Dermis blood vessel endothelial cell (primary cell): ENCODE measurements around the gene LBR. TPM values are rescaled to one million over a fixed set of nuclear protein-coding genes. Genes with fewer than 3 reads are reported as not detected.
"Not testable (repeated sequence)": the region's sequence is repeated elsewhere in the genome, so short reads cannot be mapped to it uniquely, and the experiment has no call there.

Source experiments
- DNase-seq: peaks from one replicate; pipeline ENCODE4 v3.0.0; 2010
- total RNA-seq: library from RNA; depleted of rRNA; stranded (reverse); fragments of >200 nt; gene quantifications from 2 replicates; pipeline ENCODE4 v1.2.3, GENCODE V29; 2014

Gene LBR
- total RNA-seq = 132 and 156 TPM in 2 replicates

GRCh38 chr1:225427235-225428067 lies at the start of gene LBR:
Gene LBR, minus strand, starts transcription at chr1:225428038. Its CDS starts 3,963 bp downstream, at chr1:225424075.
- DNase-seq = peak; percentile 52

DNA sequence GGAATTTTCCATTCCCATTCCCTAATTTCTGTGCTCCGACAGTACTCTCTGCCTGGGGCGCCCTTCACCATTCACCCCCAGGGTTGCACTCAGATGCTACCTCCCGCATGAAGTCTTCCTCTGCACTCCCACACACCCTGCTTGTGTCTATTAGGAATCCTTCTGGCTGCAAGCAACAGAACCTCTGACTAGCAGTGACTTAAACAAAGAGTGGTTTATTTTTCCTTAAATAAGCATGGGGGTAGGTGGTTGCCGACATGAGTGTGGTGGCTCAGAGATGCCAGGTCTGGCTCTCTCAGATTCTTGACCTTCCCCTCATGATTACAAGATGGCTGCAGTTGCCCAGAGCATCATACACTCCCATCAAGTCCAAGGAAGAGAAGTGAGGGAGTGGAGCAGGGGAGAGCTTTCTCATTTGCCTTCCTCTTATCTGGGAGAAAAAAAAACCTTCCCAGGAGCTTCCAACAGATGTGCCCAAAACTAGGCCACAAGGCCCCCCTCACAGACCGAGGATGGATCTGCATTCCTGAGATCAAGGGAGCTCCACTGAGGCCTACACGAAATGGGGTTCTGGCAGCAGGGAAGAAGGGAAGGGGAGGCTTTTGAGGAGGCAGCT lies 49.6 kb upstream of the LBR start:
- no peak for DNase-seq

DNA sequence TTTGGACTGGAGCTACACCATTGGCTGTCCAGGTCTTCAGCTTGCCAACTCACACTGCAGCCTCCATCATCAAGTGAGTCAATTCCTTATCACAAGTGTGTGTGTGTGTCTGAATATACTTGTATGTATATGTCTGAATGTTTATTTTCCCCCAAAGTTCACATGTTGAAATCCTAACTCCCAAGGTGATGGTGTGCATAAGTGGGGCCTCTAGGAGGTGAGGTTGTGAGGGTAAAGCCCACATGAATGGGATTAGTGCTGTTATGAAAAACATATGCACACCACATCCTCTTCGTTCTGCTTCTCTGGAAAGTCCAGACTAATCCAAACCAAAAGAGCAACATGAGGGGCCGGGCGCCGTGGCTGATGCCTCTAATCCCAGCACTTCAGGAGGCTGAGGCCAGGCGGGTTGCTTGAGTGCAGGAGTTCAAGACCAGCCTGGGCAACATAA lies 48.7 kb upstream of the LBR start:
- DNase-seq = no peak

DNA sequence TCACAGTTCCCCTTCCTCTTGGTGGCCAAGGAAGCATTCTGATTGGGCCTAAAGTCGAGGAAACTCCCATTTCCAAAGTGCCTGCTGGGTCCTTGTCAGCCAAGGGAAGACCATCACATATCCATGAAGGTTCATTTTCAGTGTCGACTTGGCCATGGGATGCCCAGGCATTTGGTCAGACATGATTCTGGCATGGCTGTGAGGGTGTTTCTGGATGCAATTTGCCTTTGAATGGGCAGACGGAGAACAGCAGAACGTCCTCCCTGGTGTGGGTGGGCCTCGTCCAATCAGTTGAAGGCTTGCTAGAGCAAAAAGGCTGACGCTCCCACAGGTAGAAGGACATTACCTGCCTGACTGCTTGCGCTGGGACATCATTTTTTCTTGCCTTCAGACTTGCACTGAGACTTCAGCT lies 48.3 kb upstream of the LBR start:
- DNase-seq = no peak

DNA sequence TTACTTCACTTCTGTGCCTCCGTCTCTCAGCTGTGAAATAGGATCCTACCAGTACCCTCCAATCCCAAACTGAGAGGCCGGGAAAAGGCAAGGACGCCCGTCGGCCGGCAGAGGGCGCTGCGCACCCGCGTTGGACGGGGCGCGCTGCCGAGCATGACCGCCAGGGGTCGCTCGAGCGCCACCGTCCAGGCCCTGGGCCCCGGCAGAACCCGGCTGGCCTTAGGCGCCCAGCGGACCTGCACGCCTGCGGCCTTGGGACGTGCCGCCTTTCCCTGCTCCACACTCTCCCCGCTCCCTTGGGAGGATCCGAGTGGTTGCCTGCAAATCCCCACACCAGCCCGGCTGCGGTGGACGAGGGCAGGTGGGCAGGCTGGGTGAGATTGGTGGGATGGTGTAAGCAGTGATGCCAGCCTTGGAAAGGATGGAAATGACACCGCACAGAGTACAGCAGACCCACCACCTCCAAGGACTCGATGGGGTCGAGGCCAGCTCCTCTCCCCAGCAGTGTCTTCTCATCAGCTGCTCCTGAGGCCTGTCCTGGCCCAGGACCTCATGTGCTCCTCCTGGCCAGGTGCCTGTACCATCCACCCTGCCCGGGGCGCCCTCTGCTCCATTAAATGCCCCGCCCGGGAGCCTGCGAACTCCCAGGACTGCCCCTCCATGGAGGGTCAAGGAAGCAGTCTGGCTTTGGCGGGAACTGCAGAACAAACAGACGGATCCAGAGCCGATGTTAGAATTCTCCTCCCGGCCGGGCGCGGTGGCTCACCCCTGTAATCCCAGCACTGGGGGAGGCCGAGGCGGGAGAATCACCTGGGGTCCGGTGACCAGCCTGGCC lies 47.4 kb upstream of the LBR start:
- peak; percentile 73 for DNase-seq

DNA sequence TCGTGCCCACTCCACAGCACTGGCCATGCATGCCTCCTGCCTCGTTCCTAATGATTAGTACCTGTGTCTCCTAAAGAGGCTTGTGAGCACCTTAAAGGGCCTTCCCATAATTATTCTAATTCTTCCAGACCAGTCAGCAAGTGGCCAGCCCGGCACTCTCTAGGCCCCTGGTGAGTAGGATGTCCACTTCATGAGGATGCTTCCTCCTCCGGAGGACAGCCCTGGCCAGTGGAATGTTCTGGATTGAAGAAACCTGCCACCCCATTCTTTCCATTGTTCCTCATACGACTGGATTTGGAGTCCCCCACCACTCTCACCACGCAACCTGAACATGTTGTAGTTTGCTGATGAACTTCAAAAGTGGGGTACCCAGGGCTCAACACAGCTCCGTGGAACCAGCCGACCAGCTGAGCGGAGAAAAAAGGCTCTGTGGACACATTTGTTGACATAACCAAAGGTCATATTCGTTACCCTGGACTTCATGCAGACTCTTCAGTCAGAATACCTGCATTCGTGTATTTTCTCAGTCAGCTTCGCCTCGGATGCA lies 46.7 kb upstream of the LBR start:
- DNase-seq = no peak

- not testable (repeated sequence) for DNase-seq
These were observed 46.0 kb upstream of the LBR start for GRCh38 chr1:225473676-225474438.

- DNase-seq = not testable (repeated sequence)
These were observed 45.4 kb upstream of the LBR start for GRCh38 chr1:225473266-225473665.

DNA sequence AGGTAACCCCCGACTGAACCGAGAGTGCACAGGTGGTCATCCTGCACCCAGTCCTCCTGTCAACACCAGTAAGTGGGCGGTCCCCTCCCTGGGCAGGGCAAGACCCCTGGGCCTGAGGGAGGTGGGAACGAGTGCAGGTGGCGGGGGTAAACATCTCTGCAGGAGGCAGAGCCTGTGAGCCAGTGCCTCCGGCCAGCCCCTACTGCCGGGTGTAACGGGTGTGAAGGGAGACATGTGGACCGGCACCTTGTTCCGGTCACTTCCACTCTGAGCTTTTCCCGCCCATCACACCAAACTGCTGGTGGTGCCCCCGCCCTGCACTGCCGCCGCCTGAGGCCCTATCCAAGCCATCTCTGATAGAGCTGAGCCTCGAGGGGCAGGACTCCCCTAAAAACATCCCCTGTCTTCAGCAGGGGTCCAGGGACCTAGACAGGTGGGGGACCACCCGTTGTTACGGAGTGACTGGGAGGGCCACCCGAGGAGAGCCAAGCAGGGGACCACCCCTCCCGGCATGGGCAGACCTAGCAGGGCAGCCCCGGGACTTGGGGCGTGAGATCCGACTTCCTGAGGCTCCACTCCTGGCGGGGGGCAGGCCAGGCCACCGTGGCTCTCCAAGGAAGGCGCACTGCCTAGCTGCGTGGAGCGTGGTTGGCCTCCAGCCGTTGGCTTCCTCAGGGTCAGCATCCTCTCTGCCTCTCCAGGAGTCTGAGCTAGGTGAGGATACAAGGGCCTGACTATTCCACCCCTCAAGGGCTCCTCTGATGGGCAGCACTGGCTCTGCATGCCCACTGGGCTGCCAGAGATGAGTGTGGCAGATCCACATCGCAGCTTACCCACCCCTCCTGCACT lies 43.8 kb upstream of the LBR start:
- no peak for DNase-seq

GRCh38 chr1:225471109-225471452 lies 43.2 kb upstream of the LBR start:
- no peak for DNase-seq

DNA sequence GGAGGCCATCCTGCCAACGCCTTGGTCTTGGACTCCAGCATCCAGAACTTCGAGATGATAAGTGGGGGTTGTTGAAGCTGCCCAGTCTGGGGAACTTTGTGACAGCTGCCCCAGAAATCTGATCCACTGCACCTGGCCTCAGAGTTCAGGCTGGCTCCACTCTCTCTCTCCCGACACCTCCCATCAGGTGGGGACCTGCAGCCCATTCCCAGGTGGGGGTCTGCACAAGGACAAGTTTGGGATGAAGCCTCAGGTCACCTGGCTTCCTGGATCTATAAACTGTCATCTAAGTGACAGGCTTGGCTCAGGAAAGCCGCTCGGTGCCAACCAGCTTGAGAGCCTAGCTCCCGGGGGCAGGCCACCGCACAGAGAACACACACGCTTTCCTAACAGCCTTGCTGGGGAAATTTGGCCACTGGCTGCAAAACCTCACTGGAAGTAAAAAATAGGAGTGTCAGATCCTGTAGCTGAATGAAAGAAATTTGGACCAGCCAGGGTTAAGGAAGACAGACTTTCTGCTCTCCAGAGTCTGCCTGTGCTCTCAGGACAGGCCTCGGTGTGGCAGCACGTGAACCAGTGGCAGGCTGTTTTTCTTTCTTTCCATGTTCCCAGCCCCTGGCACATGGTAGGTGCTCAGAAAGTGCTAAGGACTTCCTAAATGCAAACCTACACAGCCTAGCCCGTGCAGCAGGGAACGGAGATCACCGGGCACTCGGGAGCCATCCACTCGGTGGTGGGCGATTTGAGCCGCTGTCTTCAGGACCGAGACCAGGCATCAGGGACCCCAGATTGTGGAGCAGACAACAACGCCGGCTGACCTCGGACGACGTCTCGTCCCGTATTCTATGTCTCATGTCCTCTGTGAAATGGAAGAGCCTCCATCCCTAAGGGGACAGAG lies 42.6 kb upstream of the LBR start:
- no peak for DNase-seq

GRCh38 chr1:225469051-225469450 lies 41.2 kb upstream of the LBR start:
- no peak for DNase-seq

DNA sequence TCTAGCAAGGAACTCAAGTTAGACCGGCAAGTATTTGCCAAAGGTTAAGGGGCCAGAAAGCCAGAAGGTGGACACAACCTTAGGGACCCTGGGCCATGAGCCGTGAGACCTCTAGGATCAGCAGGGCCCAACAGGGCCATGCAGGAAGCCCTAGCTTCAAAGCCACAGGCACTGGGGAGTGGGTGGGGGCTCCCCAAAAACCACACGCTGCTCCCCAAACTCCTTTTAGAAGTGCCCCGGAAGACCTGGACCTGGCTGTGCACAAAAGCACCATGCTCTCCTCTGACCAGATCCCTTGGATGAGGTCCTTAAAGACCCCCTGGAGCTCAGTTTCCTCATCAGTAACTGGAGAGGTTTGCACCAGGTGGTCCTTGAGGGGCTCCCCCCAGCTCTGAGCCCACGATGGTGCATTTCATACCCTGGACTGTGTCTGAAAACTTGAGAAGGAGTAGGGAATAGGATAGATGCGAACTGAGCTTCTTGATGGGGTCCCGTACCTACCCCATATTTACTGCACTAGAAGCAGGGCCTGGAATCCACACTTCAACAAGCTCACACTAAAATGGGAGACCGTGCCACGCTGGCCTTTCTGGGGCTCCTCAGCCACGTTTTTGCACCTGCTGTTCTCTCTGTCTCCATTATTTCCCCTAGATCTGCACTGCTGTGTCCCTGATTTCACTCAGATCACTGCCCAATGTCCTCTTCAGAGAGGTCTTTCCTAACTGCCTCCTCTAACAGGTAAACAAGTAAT lies 40.6 kb upstream of the LBR start:
- DNase-seq = no peak

- DNase-seq = peak; percentile 73
These were observed 39.6 kb upstream of the LBR start for GRCh38 chr1:225467193-225468020.

GRCh38 chr1:225466848-225467192 lies 39.0 kb upstream of the LBR start:
- DNase-seq = no peak

DNA sequence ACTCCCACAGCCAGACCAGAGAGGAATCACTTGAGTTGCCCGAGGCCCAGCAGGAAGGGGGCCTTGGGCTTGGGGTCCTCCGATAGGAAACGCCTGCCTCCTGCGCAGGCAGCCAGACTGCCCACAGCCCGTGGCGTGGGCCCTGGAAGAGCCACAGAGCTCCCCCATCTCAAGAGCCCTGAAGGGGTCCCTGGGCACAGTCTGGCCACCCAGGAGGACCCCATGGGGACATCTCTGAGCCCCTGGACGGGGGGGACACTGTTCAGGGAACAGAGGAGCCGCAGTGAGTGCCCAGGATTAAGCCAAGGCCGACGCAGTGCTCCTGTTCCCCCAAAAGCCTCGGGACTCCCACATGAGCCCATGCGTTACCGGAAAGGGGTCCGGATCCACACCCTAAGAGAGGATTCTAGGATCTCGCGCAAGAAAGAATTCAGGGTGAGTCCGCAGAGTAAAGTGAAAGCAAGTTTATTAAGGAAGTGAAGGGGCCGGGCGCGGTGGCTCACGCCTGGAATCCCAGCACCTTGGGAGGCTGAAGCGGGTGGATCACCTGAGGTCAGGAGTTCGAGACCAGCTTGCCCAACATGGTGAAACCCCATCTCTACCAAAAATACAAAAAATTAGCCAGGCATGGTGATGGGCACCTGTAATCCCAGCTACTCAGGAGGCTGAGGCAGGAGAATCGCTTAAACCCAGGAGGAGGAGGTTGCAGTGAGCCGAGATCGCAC lies 38.1 kb upstream of the LBR start:
- no peak for DNase-seq

- no peak for DNase-seq
These were observed 37.3 kb upstream of the LBR start for GRCh38 chr1:225464851-225465792.
